GM18520 (cell line): ENCODE data around the gene CD38.
"Not testable (repeated sequence)": the region's sequence is repeated elsewhere in the genome, so short reads cannot be mapped to it uniquely, and the experiment has no call there.

Source experiments
- ATAC-seq: cut with Tn5 transposase; IDR thresholded peaks from one replicate; pipeline ENCODE4 v1.9.1; 2021; ENCODE audit not compliant: unreplicated experiment

CD38 gene

DNA sequence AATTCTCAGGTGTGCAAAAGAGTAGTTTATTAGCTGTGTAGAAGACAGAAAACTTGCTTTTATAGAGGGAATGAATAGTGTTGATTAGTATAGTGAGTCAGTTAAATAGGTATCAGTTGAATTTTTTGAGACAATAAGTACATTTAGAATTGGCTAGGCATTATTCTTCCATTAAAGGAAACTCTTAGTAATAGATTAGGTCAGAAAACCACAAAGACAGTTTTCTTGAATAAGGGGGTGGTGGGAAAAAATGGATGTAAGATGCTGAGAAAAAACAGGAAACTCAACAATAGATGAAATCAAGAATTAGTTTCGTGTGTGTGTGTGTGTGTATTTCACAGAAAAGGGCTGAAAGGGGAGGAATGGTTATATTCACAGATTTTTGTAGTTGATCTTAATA, 16.8 kb downstream of the CD38 start:
- no peak for ATAC-seq

DNA sequence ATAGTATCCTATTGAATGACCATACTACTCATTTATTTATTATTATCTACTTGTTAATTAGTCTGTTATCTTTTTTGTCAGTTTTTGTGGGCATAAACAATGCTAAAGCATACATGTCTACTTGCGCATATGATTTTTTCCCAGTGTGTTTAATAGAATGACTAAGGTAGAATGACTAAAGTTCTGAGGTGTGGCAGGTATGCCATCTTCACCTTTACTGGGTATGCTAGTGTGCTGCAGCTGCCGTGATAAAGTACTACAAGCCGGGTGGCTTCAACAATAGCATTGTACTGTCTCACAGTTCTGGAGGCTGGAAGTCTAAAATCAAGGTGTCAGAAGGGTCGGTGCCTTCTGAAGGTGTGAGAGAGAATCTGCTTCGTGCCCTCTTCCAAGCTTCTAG, 19.2 kb downstream of the CD38 start:
- ATAC-seq = no peak

GRCh38 chr4:15799141-15799540, 21.0 kb downstream of the CD38 start:
- ATAC-seq = no peak

- no peak for ATAC-seq
Measured at GRCh38 chr4:15799701-15800100, 21.6 kb downstream of the CD38 start.

DNA sequence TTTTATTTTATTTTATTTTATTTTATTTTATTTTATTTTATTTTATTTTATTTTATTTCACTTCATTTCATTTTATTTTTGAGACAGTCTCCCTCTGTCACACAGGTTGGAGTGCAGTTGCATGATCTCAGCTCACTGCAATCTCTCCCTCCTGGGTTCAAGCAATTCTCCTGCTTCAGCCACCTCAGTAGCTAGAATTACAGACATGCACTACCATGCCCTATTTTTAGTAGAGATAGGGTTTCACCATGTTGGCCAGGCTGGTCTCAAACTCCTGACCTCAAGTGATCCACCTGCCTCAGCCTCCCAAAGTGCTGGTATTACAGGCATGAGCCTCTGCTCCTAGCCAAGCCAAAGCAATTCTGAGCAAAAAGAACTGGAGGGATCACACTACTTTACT, 24.4 kb downstream of the CD38 start:
- not testable (repeated sequence) for ATAC-seq

DNA sequence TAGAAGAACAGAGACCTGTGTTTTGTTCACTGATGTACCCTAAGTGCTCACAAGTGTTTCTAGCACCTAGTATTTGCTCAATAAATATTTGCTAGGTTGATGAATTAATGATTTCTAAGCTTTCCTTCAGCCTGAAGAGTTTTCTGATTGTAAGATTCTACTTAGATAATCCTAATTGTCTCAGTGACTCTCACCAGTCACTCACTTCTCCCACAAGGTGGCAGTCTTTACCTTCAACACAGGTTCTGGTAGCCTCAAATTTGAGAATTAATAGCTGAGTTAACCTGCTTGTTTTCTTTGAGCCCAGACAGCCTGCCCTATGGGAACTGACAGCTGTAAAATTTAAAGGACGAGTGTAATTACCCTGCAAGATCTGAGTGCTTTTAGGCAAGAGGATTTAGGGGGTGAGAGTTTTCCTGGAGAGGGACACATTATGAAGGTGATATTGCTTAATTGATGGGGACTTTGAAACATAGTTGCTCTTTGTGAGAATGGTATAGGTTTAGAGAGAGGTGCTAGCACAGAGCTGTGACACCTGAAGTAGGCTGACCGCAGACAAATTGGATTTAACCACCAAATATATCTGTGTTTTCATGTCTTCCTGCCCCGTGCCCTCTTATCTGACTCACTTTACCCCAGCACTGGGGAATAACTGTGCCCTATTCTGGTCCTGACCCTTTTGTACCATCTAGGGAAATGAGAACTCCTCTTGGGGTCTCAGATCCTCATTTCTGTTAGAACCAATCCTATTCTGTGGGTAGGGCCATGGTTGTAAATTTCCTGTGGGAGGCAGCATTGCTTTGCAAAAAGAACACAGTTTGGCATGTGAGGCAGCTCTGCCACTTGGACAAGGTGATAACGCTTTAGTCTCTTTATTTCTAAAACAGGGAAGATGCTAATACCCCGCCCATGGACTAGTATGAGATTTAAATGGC, 27.7 kb downstream of the CD38 start:
- peak; percentile 27 for ATAC-seq

DNA sequence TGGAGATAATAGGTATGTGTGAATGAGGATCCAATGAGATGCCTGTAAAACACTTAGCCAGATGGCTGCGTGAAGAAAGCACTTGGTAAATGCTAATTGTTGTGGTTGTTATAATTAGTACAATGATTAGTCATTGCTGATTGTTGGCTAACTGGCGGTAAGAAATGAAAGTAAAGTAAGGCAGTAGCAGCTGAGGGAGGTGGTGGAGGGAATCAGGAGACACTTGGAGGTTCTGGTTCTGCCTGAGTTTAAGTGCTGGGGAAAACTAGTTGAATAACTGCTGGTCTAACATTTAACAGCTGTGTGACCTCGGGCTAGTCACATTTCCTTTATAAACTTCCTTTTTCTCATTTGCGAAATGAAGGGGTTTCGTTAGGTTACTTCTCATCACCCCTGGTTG, 30.9 kb downstream of the CD38 start:
- peak; percentile 85 for ATAC-seq

DNA sequence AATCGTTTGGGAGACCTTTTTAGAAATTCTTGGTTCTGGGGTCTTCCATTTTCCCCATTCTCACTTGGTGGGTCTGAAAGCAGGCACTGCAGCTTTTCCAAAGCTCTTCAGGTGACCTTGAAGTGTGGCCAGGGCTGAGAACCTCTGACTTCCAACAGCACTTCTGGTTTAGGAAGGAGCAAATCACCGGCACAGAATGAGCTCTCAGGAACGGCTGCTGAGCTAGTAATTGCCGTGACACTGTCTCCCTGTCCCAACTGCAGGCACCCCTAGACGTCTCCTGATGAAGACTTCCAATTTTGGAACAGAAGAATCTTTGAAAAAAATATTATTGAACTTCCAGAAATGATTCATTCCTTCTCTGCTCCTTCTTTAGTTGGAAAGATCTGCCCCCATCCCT, 31.3 kb downstream of the CD38 start:
- ATAC-seq = no peak

GRCh38 chr4:15811703-15812337, 33.7 kb downstream of the CD38 start:
- ATAC-seq = no peak

DNA sequence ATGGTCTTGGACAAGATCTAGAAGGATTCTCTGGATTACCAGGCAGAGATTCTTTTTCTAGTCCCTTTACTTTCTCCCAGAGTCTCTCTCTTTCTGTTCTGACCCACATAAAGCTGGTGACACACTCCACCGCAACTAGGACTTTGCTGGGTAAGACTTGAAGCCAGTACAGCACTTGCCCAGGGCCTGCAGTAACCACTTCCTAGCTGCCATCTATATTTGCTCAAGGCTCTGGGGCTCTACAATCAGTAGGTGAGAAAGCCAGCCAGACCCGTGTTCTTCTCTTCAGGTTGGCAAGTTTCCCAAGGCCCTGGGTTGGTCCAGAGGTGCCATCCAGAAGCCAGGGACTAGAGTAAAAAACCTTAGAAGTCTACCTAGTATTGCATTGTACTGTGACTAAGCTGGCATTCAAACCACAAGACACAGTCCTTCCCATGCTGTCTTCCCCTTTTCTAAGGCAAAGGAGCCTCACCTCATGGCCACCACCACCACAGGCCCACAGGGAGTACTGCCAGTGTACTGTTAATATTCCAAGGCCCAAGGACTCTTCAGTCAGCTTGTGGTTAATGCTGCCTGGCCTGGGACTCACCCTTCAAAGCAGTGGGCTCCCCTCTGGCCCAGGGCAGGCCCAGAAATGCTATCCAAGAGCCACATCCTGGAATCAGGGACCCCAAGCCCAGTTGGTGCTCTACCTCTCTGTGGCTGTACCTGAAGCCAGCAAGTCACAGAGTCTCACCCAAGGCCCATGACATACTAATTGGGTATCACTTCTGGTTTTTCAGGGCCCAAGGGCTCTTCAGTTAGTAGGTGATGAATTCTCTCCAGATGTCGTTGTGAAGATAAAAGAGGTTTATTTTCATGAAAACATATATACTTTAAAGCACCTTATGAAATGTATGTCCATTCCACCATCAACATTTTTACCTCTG, 54.7 kb downstream of the CD38 start:
- peak; percentile 70 for ATAC-seq

GRCh38 chr4:15833801-15834200, 55.7 kb downstream of the CD38 start:
- ATAC-seq = no peak

- no peak for ATAC-seq
Measured at GRCh38 chr4:15836362-15836761, 58.2 kb downstream of the CD38 start.

GRCh38 chr4:15837591-15837990, 59.5 kb downstream of the CD38 start:
- no peak for ATAC-seq

DNA sequence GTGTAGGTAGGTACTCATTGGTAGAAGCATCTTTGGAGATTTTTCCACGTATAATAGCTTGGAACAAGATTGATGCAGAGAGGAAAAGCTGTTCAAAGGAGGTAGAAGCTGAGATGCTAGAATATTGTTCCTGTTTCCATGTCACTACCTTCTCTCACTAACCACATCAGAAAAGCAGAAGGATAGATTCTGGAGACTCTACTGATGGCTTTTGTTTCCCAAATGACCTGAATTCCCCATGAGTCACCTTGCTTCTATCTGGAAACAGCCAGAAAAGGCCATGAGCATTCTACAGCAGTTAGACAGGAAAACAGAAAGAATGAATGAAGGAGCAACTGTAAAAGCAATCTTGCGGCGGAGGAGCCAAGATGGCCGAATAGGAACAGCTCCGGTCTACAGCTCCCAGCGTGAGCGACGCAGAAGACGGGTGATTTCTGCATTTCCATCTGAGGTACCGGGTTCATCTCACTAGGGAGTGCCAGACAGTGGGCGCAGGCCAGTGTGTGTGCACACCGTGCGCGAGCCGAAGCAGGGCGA, 63.1 kb downstream of the CD38 start:
- ATAC-seq = not testable (repeated sequence)

GRCh38 chr4:15847746-15848145, 69.6 kb downstream of the CD38 start:
- ATAC-seq = no peak

DNA sequence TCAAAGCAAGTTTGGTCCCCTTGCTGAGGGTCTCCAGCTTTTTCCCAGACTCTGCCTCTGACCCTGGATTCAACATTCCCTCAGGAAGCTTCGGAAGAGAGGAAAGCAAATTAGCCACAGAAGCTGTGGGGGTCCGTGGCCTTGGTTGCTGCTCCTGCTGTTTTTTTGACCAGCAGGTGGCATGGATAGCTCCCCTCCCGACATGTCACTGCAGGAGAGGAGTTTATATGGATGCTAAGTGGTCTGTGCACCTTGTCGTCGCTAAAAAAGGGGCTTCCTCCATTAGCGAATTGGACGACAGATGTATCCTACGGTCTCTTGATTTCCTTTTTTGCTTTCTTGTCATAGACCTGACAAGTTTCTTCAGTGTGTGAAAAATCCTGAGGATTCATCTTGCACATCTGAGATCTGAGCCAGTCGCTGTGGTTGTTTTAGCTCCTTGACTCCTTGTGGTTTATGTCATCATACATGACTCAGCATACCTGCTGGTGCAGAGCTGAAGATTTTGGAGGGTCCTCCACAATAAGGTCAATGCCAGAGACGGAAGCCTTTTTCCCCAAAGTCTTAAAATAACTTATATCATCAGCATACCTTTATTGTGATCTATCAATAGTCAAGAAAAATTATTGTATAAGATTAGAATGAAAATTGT, 70.2 kb downstream of the CD38 start:
- no peak for ATAC-seq

DNA sequence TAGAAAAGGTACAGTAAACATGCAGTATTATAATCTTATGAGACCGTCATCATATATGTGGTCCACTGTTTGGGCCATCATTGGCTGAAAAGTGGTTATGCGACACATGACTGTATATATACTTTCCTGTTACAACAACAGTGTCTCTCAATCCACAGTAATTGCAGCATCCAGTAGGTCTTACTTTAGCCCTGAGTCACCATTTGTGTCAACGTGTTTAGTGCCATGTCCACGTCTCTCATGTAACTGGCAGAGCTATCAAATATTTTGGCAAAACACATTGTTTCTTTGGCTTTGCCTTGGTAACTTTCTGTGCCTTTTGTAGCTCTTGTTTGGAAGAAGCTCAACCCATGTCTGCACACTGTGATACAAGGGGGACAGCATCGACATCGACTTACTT, 73.8 kb downstream of the CD38 start:
- ATAC-seq = no peak

- no peak for ATAC-seq
Measured at GRCh38 chr4:15852524-15852923, 74.4 kb downstream of the CD38 start.

GRCh38 chr4:15853345-15853744, 75.2 kb downstream of the CD38 start:
- no peak for ATAC-seq

DNA sequence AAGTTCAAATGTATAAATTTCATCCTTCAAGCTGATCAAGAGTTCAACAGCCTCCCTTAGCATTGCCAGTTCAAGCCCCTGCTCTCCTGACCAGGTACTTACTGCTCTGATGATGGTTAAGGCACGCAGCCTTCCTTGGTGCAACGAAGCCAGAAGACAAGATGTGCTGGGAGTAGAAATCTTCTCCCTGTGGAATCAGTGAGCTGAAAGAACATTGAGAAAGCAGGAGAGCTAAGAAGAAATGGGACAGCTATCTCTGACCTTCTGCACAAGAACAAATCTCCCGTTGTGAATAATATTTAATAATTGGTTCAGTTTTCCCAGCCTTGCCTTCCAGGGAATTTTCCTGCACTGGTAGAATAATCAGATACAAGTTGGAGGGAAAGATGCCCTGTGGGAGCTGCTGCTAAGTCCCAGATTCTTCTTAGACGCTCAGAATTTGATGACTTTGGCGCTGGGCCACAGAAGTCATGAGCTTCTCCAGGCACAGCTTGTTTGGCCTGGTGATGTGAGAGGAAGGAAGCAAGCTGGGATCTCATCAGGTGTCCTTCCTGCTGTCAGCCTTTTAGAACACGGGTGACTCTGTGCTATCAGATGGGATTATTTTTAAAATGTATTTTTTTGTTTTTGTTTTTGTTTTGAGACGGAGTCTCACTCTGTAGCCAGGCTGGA, 77.8 kb downstream of the CD38 start:
- ATAC-seq = no peak
